Measurements from ENCODE around the gene STK4.

DNA sequence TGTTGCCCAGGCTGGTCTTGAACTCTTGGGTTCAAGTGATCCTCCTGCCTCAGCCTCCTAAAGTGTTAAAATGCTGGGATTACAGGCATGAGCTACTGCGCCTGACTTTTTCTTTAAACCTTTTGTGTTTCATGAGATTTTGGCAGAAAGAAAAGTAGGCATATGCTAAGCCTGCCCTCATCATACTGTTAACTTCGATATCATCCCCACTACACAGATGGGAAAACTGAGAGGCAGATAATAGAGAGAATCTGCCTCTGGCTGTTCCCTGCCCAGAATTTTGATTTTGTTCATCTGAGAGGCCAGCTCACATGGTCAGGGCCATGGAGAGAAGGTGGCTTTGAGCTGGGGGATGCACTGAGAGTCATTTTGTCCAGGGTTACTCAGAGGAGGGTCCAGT, 48.9 kb upstream of the STK4 start:
- TF ChIP-seq, protein P1, sequence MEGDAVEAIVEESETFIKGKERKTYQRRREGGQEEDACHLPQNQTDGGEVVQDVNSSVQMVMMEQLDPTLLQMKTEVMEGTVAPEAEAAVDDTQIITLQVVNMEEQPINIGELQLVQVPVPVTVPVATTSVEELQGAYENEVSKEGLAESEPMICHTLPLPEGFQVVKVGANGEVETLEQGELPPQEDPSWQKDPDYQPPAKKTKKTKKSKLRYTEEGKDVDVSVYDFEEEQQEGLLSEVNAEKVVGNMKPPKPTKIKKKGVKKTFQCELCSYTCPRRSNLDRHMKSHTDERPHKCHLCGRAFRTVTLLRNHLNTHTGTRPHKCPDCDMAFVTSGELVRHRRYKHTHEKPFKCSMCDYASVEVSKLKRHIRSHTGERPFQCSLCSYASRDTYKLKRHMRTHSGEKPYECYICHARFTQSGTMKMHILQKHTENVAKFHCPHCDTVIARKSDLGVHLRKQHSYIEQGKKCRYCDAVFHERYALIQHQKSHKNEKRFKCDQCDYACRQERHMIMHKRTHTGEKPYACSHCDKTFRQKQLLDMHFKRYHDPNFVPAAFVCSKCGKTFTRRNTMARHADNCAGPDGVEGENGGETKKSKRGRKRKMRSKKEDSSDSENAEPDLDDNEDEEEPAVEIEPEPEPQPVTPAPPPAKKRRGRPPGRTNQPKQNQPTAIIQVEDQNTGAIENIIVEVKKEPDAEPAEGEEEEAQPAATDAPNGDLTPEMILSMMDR (IDR thresholded peaks at IDR 0.05) = no peak
- no peak for TF ChIP-seq POLR2A (IDR thresholded peaks at IDR 0.05)

All from adrenal gland (tissue), 5 donors.